Measurements from ENCODE around the gene FBXO10.

- TF ChIP-seq CTCF (IDR thresholded peaks at IDR 0.05; ENCODE audit: low read length) (no peak), EZH2 (optimal IDR thresholded peaks at IDR 0.05; ENCODE audit: low read depth, low read length) (no peak), EZH2phosphoT487 (IDR thresholded peaks at IDR 0.05; ENCODE audit: low read length) (no peak)
Observed at GRCh38 chr9:37624073-37624472, 47.9 kb upstream of the FBXO10 start.
